Naive thymus-derived CD8-positive, alpha-beta T cell (primary cell): ENCODE data around the gene MYO18B. TPM values are rescaled to one million over a fixed set of nuclear protein-coding genes. Genes with fewer than 3 reads are reported as not detected.
"Not testable (repeated sequence)": the region's sequence is repeated elsewhere in the genome, so short reads cannot be mapped to it uniquely, and the experiment has no call there.

Source experiments
- ATAC-seq, 2 donors: fragments of 150-1000 bp; cut with Tn5 transposase in 1 of 2; sonication (Bioruptor Pico), chemical (Tn5 transposase) in 1 of 2; 1 replicate in 1 of 2; 2 replicates in 1 of 2; pipeline ENCODE4 v1.10.0; 2021; ENCODE audit warnings: mild to moderate bottlenecking in 2 of 2, moderate library complexity in 2 of 2
- POLR2A ChIA-PET: fragments of 350-600 bp; sonication (Branson Sonifier 250); formaldehyde crosslinking; loops from one replicate; lab custom pipeline; 2021; ENCODE audit warnings: antibody characterized with exemption; lab: Charles Lee
- DNase-seq, 10 donors: peaks; one replicate each; pipeline versions ENCODE4 v3.0.0 to v3.0.0-alpha.2; 2020 to 2022
- H3K27ac Mint-ChIP-seq, 10 donors: one replicate each; pipeline ENCODE4 v1.8.0; 2020 to 2022; ENCODE audit warnings: mild to moderate bottlenecking in 10 of 10, mixed read lengths in 10 of 10, moderate library complexity in 4 of 10, inconsistent platforms in 1 of 10
- H3K27me3 Mint-ChIP-seq, 5 donors: one replicate each; pipeline ENCODE4 v1.8.0; 2021 to 2022; ENCODE audit warnings: mixed read lengths in 5 of 5
- H3K36me3 Mint-ChIP-seq, 3 donors: one replicate each; pipeline ENCODE4 v1.8.0; 2020 to 2022; ENCODE audit warnings: mixed read lengths in 3 of 3, mild to moderate bottlenecking in 2 of 3, inconsistent platforms in 1 of 3
- H3K4me1 Mint-ChIP-seq, 4 donors: one replicate each; pipeline ENCODE4 v1.8.0; 2021 to 2022; ENCODE audit warnings: mixed read lengths in 4 of 4
- H3K4me3 Mint-ChIP-seq, 10 donors: one replicate each; pipeline ENCODE4 v1.8.0; 2020 to 2022; ENCODE audit warnings: mild to moderate bottlenecking in 10 of 10, mixed read lengths in 10 of 10, moderate library complexity in 6 of 10, inconsistent platforms in 1 of 10
- H3K9me3 Mint-ChIP-seq, 9 donors: one replicate each; pipeline ENCODE4 v1.8.0; 2020 to 2022; ENCODE audit warnings: mixed read lengths in 9 of 9, mild to moderate bottlenecking in 3 of 9, inconsistent platforms in 1 of 9, moderate library complexity in 1 of 9
- polyA plus RNA-seq, 3 donors: library from polyadenylated mRNA; unstranded; fragments of 300-500 nt; fragmentation: Illumina TruSeq; gene quantifications; one replicate each; pipeline ENCODE4 v1.2.3, GENCODE V29; 2021
- total RNA-seq, 8 experiments: library from RNA in 2 of 8; stranded (reverse) in 2 of 8; gene quantifications; one replicate each; pipeline ENCODE4 v1.2.3 and lab custom pipeline; 2021 to 2026

Gene MYO18B
- total and polyA plus RNA-seq, 5 experiments from 2014 or later, result 0.14 to 1.4 (median 1.1) TPM; not detected in 2

DNA sequence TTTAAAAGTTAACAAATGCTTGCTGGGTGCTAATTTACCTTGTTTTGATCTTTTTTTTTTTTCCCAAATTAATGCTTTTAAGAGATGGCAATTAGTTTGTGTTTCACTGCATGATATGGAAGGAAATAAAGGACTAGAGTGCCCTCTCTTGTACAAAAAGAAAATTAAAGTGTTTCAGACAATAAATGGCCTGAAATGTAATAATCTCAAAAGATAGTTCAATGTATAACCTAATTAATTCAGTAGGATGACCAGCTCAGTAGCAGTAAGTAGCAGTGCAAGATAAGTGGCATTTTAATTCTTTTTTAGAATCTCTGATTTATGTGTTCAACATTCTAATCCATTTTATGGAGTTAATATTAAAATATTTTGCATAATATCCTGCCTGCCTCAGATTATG, 39.9 kb upstream of the MYO18B start:
- peak overlapping the region in 2 of 10 donors; percentile 7 to 25 for H3K27ac Mint-ChIP-seq
- ATAC-seq (no peak), DNase-seq (peak in 2 of 10 donors; percentile 3 to 12)
- H3K36me3 Mint-ChIP-seq, result peaks cover 0 to 6% (median 3%) of the 10 kb centered on the region in 3 donors
- H3K27me3 Mint-ChIP-seq, result no peaks in the 10 kb centered on the region
- H3K9me3 Mint-ChIP-seq, result no peaks in the 10 kb centered on the region
- no peak overlapping the region for H3K4me3 Mint-ChIP-seq
- POLR2A ChIA-PET, result no interaction called here
- no peaks in the 10 kb centered on the region for H3K4me1 Mint-ChIP-seq

GRCh38 chr22:25702571-25703167, 39.3 kb upstream of the MYO18B start:
- Mint-ChIP-seq H3K4me1 (peaks cover 0 to 1% (median 0%) of the 10 kb centered on the region in 4 donors), H3K4me3 (no peak overlapping the region), H3K27me3 (no peaks in the 10 kb centered on the region), H3K36me3 (peaks cover 0 to 11% (median 3%) of the 10 kb centered on the region in 3 donors), H3K9me3 (no peaks in the 10 kb centered on the region), H3K27ac (no peak overlapping the region)
- ATAC-seq, result no peak
- POLR2A ChIA-PET, result no interaction called here
- DNase-seq, result no peak

GRCh38 chr22:25704701-25705100, 37.3 kb upstream of the MYO18B start:
- Mint-ChIP-seq H3K4me3 (no peak overlapping the region), H3K27me3 (no peaks in the 10 kb centered on the region), H3K9me3 (no peaks in the 10 kb centered on the region), H3K36me3 (peaks cover 0 to 13% (median 5%) of the 10 kb centered on the region in 3 donors), H3K27ac (no peak overlapping the region), H3K4me1 (peaks cover 0 to 1% (median under 1%) of the 10 kb centered on the region in 4 donors)
- POLR2A ChIA-PET, result no interaction called here
- DNase-seq, result no peak
- no peak for ATAC-seq

DNA sequence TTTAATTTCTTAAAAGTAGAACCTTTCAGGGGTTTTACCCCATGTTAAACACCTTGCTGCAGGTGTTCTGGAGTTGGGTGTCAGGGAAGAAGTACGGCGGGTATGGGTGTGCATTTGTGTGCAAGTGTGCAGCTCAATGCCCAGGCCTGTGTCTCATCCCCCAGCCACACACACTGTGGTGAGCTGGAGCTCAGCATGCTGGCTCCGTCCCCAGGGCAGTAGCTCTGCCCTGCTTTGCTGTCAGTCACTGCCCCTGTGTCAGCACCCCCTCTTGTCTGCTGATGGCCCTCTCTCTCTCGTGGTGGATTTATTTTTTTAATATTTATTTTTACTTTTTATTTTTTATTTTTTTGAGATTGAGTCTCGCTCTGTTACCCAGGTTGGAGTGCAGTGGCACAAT, 35.8 kb upstream of the MYO18B start:
- no peak overlapping the region for H3K27ac Mint-ChIP-seq
- no peaks in the 10 kb centered on the region for H3K9me3 Mint-ChIP-seq

DNA sequence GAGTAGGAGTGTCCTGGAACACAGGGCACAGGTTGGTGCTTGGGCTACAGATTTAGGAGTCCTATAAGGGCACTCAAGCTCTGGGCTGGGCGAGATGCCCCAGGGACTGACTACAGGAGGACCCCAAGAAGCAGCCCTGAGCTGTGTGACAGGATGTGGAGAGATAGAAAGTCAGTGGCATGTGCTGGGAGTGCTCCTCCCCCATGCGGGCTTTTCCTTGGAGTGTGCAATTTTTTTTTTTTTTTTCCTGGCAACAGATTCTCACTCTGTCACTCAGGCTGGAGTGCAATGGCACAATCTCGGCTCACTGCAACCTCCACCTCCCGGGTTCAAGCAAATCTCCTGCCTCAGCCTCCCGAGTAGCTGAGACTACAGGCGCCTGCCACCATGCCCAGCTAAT, 33.6 kb upstream of the MYO18B start:
- H3K4me1 Mint-ChIP-seq, H3K9me3 Mint-ChIP-seq, H3K4me3 Mint-ChIP-seq, H3K27me3 Mint-ChIP-seq, H3K27ac Mint-ChIP-seq, DNase-seq, POLR2A ChIA-PET, ATAC-seq: not testable (repeated sequence)
- peaks cover 0 to 15% (median 11%) of the 10 kb centered on the region in 3 donors for H3K36me3 Mint-ChIP-seq

More for the DNA sequence above, 35.8 kb upstream of the MYO18B start:
- H3K27me3 Mint-ChIP-seq, result no peaks in the 10 kb centered on the region
- no peak overlapping the region for H3K4me3 Mint-ChIP-seq
- DNase-seq (no peak), ATAC-seq (no peak)
- H3K4me1 Mint-ChIP-seq, result peaks cover 0 to 4% (median under 1%) of the 10 kb centered on the region in 4 donors
- POLR2A ChIA-PET, result no interaction called here
- H3K36me3 Mint-ChIP-seq, result peaks cover 0 to 12% (median 11%) of the 10 kb centered on the region in 3 donors

GRCh38 chr22:25709758-25710157, 32.2 kb upstream of the MYO18B start:
- Mint-ChIP-seq H3K27me3 (no peaks in the 10 kb centered on the region), H3K4me3 (no peak overlapping the region), H3K36me3 (peaks cover 0 to 13% (median 11%) of the 10 kb centered on the region in 3 donors), H3K4me1 (peaks cover 0 to 4% (median under 1%) of the 10 kb centered on the region in 4 donors), H3K9me3 (no peaks in the 10 kb centered on the region), H3K27ac (peak overlapping the region in 1 of 10 donors; percentile 32)
- DNase-seq (no peak), ATAC-seq (no peak)
- POLR2A ChIA-PET, result no interaction called here

- Mint-ChIP-seq H3K4me1 (peaks cover 0 to 4% (median under 1%) of the 10 kb centered on the region in 4 donors), H3K9me3 (no peaks in the 10 kb centered on the region), H3K27me3 (no peaks in the 10 kb centered on the region), H3K36me3 (peaks cover 0 to 13% (median 11%) of the 10 kb centered on the region in 3 donors), H3K4me3 (no peak overlapping the region), H3K27ac (no peak overlapping the region)
- no peak for ATAC-seq
- POLR2A ChIA-PET, result no interaction called here
- no peak for DNase-seq
These were observed 31.5 kb upstream of the MYO18B start for GRCh38 chr22:25710501-25710900.

GRCh38 chr22:25711491-25711890, 30.5 kb upstream of the MYO18B start:
- no peak for ATAC-seq
- POLR2A ChIA-PET, result no interaction called here
- Mint-ChIP-seq H3K27ac (no peak overlapping the region), H3K27me3 (no peaks in the 10 kb centered on the region), H3K4me1 (peaks cover 0 to 4% (median under 1%) of the 10 kb centered on the region in 4 donors), H3K9me3 (no peaks in the 10 kb centered on the region), H3K4me3 (no peak overlapping the region), H3K36me3 (peaks cover 0 to 13% (median 11%) of the 10 kb centered on the region in 3 donors)
- DNase-seq, result no peak

- no peaks in the 10 kb centered on the region for H3K27me3 Mint-ChIP-seq
- ATAC-seq (no peak), DNase-seq (no peak)
- H3K4me1 Mint-ChIP-seq, result peaks cover 0 to 4% (median 0%) of the 10 kb centered on the region in 4 donors
- peak overlapping the region in 2 of 10 donors; percentile 35 to 39 for H3K27ac Mint-ChIP-seq
- peaks cover 0 to 11% (median 7%) of the 10 kb centered on the region in 3 donors for H3K36me3 Mint-ChIP-seq
- H3K9me3 Mint-ChIP-seq, result no peaks in the 10 kb centered on the region
- POLR2A ChIA-PET, result no interaction called here
- no peak overlapping the region for H3K4me3 Mint-ChIP-seq
These were observed 29.2 kb upstream of the MYO18B start for GRCh38 chr22:25712661-25713400.

DNA sequence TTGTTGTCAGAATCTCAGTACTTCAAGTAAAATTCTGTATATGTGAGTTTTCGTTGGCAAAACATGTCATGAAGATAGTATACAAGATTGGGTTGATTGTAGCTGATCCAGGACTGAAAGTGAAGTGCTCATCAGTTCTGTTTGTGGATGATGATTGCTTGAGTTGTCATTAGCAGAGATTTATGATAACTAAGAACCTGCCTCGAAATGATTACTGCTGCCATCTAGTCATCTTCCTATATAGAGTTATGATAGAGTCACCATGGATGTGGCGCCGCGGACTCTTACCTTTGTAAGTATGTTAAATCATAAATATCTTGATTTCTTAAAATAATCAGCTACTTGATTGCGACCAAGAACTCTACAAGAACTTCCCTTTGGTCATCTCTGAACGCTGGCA, 27.9 kb upstream of the MYO18B start:
- Mint-ChIP-seq H3K27ac (no peak overlapping the region), H3K4me3 (no peak overlapping the region), H3K36me3 (peaks cover 0 to 10% (median 8%) of the 10 kb centered on the region in 3 donors), H3K9me3 (no peaks in the 10 kb centered on the region), H3K4me1 (peaks cover 0 to 4% (median 0%) of the 10 kb centered on the region in 4 donors), H3K27me3 (no peaks in the 10 kb centered on the region)
- DNase-seq (no peak), ATAC-seq (no peak)
- POLR2A ChIA-PET, result no interaction called here

GRCh38 chr22:25714739-25715138, 27.2 kb upstream of the MYO18B start:
- Mint-ChIP-seq H3K9me3 (no peaks in the 10 kb centered on the region), H3K36me3 (peaks cover 0 to 9% (median 8%) of the 10 kb centered on the region in 3 donors), H3K4me3 (no peak overlapping the region), H3K27ac (no peak overlapping the region), H3K27me3 (no peaks in the 10 kb centered on the region), H3K4me1 (peaks cover 0 to 3% (median 0%) of the 10 kb centered on the region in 4 donors)
- POLR2A ChIA-PET, result no interaction called here
- no peak for DNase-seq
- no peak for ATAC-seq

GRCh38 chr22:25716637-25717036, 25.4 kb upstream of the MYO18B start:
- H3K4me1 Mint-ChIP-seq, result no peaks in the 10 kb centered on the region
- H3K27me3 Mint-ChIP-seq, result no peaks in the 10 kb centered on the region
- DNase-seq (no peak), ATAC-seq (no peak)
- POLR2A ChIA-PET, result no interaction called here
- H3K27ac Mint-ChIP-seq, result no peak overlapping the region
- peaks cover 0 to 4% (median 0%) of the 10 kb centered on the region in 3 donors for H3K36me3 Mint-ChIP-seq
- H3K4me3 Mint-ChIP-seq, result no peak overlapping the region
- H3K9me3 Mint-ChIP-seq, result no peaks in the 10 kb centered on the region

DNA sequence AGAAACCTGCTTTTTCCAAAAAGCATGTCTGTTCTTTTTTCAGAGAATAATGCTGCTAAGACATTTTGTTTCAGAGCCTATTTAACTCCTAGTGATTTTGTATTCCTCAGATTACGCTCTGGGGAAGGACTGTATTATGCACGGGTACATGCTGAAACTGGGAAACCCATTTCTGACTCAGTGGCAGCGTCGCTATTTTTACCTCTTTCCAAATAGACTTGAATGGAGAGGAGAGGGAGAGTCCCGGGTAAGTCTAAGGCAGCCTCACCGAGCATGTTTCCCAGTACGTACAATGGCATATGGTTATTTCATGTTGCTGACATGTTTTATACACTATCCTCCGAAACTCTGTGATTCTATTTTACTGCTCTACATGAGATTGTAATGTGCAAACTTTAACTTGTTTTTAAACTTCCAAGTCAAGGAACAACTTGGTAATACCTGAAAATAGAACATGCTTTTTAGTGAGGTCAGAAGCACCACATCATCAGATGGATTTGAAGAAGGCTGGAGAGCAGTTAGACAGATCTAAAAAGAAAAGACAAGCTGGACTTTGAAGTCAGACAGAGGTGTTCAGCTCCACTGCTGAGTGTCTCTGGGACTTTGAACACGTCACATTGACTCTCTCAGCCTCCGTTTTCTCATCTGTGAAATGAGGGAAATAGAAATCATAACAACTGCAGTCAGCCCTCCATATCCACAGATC, 23.7 kb upstream of the MYO18B start:
- H3K36me3 Mint-ChIP-seq, result peaks cover 0 to 2% (median 0%) of the 10 kb centered on the region in 3 donors
- no peaks in the 10 kb centered on the region for H3K4me1 Mint-ChIP-seq
- ATAC-seq (no peak), DNase-seq (no peak)
- no peaks in the 10 kb centered on the region for H3K9me3 Mint-ChIP-seq
- H3K27me3 Mint-ChIP-seq, result no peaks in the 10 kb centered on the region
- H3K4me3 Mint-ChIP-seq, result no peak overlapping the region
- H3K27ac Mint-ChIP-seq, result no peak overlapping the region
- POLR2A ChIA-PET, result no interaction called here
